ENCODE measurements around the gene MYO5A. TPM values are rescaled to one million over a fixed set of nuclear protein-coding genes. Genes with fewer than 3 reads are reported as not detected.

Gene MYO5A
- total RNA-seq, 1 experiment from 2014 or later = 15.2 TPM

DNA sequence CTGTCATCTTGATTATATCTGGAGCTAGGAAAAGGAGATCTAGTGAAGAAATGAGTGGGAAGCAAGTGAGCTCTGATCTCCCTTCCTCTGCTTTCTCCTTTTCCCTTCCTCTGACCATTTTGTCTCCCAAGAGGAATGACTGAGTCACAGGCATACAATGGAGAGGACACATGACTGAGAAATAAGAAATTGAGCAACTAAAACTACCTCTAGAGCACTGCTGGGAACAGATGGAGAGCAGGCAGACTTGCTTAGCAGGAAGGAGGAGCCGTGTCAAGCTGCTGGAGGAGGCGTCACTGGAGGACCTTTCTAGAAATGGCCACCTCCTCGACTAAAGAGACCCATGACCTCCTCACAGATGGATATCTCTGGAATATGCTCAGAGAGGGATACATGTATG, 166.2 kb downstream of the MYO5A start:
- no peak for DNase-seq (ENCODE audit: low spot score)

DNA sequence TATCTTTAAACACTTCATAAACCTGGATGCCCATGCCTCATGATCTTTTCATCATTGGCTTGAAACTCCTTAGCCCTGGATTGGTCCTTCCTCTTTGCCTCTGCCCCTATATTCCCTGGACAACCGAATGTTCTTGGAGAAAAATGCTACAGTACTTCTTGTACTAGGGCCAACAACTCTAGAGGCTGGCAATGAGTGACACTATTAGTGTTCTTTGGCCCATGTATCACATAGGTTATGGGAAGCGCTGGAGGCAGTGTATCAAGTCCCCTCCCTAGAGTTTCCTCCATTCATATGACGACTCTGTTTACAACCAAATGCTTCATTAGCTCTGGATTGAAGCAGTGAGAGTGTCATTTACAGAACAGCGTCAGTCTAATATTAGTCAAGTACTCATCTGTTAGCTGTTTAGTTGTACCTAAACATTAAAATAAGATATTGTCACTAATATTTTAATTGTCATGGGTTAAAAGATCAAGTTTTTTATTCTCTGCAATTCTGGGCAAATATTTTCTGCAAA, 166.6 kb downstream of the MYO5A start:
- DNase-seq (ENCODE audit: low spot score) = no peak

DNA sequence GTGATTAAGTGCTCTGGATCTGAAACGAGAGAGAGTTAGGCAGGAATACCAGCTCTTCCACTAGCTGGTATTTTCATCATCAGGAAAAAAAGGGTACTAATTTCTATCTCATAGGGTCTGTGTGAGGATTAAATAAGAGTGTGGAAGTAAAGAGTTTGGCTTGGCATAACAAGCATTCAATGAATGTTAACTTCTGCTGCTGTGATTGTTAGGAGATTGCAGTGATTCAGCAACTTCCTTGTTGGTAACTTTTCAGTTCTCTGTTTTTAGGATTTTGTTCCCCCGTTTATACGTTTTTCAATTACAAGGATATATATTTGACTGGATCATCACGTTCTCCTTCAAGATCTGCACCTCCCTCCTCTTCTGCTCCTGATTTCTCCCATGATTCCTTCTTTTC, 167.2 kb downstream of the MYO5A start:
- no peak for DNase-seq (ENCODE audit: low spot score)

DNA sequence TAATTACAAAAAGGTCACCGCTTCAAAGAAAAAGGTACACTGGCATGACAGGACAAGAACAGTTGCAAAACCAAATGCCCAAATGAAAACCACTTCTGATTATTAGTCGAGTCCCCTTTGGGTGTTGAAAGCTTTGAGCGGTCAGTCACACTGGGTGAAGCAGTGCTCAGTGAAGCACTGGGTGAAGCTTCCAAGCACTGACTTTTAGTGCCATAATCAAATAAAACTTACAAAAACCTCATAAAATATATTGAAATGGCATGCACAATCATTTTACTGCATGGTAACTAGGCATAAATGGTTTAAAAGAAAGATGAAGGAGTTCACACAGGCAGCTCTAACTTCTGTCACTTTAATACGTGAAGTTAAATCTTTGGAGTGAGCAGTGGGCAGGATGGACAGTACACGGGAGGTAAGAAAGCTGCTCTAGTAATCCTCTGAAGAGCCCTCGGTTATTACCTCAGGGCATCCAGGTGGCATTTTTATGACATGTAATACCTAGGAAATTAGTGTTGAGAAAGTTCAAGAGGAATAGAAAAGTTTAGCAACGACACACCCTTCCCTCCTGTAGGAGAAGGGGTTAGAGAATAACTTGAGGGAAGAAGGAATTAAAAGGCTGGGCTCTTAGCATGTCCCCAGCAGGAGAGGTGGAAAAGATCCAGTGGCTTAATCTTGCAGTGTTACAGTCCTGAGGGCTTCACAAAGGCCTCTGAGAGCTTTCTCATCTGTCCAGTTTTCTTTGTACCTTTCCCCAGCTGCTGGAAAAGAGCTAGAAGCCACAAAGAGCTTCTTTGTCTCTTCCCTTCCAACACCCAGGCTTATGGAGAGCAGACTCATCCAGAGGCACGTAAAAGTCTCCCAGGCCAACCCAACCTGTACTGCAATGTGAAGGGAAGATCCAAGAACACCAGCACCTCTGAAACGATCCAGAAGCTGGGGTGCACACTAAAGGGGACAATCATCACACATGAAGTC, 168.2 kb downstream of the MYO5A start:
- no peak for DNase-seq (ENCODE audit: low spot score)

DNA sequence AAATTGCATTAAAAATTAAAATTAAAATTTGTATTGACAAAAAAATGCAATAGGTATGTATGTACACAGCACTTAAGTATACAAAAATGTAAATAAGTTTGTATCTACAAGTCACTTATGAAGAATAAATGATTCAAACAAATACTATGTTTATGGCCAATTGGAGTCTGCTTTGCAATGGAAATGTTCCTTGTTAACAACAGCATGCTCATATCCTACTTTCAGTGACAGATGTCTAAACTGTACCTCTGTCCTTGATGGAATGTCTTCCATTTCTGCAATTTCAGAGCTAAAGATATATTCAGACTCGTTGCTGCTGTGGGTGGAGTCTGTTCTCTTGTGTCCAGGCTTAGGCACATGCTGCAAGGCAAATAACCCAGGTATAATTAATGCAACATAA, 169.0 kb downstream of the MYO5A start:
- no peak for DNase-seq (ENCODE audit: low spot score)

DNA sequence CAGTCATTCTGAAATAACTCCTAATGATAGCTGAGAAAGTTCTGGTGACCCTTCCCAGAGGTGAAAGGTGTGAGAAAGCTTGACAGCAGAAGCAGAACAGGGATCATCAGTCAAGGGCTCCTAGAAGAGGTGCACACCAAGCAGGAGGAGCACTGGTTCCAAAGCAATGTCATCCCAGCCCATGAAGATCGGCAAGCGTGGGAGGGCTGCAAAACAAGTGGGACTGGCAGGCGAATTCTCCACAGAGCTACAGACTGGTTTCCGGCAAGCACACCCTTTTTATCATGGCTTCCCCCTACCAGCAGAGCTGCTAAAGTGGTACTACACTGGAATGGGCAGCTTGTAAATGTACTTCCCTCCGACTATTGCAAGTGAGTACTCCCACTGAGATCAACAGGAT, 170.7 kb downstream of the MYO5A start:
- DNase-seq (ENCODE audit: low spot score) = no peak

DNA sequence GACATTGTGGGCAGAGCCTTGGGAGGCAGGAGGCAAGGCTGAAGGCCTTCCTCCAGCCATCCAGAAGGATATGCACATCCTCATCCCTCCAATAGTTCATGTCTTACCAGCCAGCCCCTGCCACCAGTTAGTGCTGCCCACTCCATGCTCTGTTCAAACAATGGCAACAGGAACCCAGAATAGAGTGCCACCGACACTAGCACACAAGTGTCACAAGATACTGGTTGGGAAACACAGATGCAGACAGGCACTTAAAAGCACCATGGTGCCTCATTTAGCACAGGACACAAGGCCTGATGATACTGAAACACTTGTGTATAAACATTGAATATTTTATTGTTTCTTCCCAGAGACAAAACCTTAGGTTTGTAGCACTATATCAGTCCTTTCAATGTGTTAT, 176.6 kb downstream of the MYO5A start:
- DNase-seq (ENCODE audit: low spot score) = no peak

DNA sequence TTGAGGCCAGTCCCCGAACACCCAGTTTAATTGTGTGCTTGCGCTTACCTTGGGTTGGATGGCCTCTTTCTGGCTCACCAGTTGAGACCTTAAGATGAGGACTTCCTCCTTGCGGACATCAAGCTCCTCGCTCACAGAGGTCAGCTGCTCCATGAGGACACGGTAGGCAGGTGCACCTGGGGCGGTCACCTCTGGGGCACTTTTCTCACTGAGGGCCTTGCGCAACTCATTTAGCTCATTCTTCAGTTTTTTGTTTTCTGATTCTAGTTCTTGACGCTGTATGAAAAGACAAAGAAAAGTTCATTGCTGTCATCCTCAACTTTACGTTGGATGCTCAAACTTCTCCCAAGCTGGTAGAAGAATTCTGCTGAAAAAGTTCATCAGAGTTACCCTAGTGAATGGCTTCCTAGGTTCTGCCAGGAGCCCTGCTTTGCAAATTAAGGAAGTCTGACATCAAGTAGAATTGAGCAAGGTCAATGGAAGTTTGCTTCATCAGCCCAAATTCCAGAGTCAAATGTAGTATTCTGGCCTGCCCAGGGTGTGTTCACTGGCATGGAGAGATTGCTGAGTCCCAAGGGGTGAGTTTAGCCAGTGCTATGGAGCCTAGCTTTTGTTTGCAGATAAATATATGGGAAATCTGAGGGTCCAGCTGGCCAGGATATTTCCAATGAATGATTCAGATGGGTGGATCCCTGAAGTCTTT, 177.3 kb downstream of the MYO5A start:
- no peak for DNase-seq (ENCODE audit: low spot score)

DNA sequence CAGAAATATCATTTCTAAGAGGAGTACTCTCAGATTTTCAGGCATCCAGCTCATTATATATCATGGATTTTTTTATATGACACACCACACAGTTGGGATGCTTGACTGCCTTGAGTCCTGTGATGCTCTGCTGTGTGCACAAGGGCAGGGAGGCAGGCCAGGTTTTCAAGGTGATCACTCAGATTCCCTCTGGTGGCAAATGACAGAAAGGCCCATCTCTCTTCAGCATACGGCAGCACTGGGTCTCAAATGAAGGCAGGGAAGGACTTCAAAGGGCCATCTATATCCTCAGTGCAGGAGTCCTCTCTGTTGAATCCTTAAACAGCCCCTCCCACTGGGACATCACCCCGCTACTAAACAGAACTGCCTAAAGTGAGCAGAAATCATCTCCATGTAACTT, 178.3 kb downstream of the MYO5A start:
- DNase-seq (ENCODE audit: low spot score) = no peak

DNA sequence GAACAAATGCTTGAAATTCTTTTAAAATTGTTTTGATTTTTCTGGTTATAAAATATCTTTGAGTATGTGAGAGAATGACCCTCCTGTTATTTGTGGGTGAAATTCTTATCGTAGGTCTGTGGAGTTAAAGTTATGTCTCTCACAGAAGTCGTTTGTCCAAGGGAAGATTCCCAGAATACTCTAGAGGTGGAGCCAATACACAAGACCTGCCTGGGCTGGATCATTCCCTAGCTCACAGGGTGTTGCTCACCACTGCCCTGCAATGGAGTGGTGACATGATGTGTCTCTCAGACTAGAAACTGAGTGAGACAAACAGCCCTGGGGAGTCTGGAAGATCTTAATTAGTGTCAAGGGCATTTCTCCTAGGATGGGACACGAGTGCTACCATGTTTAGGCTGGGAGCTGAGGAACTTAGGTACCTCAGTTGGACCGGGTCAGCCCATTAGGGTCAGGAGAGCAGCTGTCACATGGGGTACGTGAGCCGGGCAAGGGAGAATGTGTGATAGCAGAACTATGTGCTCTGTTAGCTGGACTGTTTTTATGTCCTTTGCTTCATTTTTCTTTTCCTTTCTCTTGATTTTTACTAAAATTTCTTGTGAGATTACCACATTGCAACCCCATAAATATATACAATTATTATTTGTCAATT, 179.5 kb downstream of the MYO5A start:
- no peak for DNase-seq (ENCODE audit: low spot score)

DNA sequence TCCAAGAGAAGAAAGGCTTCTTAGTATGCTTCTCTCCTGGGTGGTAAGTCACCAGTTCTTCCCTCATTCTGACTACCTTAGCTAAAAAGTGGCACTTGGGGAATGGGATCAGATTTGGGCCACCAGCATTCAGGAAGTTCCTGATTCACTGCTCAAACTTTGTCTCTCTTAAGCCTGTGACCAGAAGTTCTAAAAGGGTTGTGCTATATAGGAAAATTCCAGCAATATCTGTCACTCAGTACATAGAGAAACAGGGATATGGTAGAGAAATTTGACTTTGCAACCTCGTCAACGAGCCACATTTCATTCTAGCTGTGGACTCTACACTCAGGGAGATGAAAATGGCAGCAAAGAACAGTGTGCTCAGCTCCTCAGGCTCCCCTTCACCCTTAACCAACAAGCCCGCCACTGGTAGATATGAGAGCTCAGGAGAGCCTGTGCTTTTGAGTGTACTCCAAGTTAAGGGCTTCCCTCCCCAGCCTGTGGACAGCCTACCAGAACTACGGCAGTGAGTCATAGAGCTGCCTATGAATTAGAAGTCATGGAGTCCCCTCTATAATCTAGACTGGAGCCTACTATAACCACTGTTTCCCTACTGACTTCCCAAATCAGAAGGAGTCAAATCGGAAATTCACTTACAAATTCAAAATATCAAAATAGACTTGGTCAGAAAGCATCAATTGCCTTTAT, 180.5 kb downstream of the MYO5A start:
- no peak for DNase-seq (ENCODE audit: low spot score)

DNA sequence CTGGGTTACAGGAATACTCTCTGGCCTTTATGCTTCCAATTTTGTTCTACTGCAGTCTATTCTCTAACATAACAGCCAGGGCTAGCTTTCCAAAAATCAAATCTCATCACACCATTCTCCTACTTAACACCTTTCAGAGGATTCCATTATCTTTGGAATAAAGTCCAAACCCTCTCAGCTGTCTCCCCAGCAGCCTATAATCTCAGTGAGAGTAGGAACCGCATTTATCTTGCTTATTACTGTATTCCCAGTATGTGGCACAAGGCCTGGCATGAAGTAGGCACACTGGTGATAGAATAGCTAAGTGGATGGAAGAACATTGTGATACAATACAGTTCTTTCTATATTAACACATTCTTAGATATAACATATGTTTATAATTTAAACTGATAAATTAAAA, 184.1 kb downstream of the MYO5A start:
- no peak for DNase-seq (ENCODE audit: low spot score)

DNA sequence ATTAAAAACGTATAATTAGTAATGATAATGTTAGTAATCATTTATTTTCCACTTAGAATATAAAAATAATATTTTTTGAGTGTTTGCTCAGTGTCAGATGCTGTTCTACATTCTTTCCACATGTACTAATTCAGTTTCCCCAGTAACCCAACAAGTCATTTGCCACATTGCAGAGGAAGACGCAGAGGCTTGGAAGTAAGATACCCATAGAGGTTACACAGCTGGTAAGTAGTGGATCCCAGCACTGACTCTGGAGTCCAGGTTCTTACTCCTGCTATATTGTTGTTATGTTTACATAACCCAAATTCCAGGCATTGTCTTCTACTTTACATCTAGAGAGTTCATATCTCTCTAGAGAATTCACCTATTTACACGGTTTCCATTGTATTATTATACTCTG, 184.8 kb downstream of the MYO5A start:
- DNase-seq (ENCODE audit: low spot score) = no peak

DNA sequence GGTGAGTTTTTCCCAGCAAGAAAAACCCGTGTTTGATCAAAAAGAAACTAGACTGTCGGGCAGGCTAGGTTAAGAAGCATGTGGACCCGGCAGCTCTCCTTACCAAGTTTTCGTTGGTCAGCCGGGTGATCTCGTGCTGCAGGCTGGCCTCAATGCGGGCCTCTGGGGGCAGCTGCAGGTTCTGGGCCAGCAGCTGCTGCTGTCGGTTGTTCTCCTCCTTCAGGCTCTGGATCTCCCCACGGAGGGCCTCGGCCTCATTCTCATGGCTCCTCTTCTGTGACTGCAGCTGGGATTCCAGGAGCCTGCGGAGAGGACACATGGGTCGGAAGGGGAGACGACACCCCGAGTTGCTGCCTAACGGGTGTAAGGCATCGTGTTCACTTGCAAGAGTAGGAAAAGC, 188.6 kb downstream of the MYO5A start:
- DNase-seq (ENCODE audit: low spot score) = no peak

DNA sequence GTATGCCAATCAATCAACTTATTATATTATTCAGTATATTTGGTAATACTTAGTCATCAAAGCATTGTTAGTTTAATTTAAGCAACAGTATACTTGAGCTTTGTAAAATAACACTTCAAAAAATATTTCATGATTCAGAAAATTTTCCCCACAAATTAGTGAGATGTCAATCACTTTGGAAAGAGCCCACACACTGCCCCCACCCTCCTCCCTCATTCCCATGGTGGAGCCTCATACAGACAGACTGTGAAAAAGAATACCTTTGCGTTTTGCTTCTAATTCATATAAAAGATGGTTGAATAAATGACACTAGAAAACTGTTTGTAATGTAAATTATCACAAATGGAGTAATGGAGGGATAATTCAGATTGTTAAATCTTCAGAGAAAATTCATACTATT, 189.8 kb downstream of the MYO5A start:
- DNase-seq (ENCODE audit: low spot score) = no peak

DNA sequence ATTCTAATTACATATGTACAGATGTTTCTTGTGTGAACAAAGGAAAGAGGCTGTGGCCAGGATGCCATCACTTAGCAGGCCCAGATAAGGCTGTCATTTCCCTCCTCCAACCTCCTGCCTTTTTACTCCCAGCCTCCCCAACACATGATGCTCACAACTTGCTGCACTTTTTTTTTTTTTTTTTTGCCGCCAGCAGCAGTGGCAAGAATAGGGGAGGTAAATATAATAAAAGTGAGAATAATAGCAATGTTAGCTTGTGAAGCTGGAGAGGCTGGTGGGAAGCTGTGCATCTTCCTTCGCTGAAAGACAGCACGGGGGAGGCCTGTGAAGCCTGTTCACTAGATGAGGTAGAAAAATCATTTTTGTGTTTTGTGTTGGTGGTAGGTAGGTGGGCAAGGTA, 190.6 kb downstream of the MYO5A start:
- no peak for DNase-seq (ENCODE audit: low spot score)

DNA sequence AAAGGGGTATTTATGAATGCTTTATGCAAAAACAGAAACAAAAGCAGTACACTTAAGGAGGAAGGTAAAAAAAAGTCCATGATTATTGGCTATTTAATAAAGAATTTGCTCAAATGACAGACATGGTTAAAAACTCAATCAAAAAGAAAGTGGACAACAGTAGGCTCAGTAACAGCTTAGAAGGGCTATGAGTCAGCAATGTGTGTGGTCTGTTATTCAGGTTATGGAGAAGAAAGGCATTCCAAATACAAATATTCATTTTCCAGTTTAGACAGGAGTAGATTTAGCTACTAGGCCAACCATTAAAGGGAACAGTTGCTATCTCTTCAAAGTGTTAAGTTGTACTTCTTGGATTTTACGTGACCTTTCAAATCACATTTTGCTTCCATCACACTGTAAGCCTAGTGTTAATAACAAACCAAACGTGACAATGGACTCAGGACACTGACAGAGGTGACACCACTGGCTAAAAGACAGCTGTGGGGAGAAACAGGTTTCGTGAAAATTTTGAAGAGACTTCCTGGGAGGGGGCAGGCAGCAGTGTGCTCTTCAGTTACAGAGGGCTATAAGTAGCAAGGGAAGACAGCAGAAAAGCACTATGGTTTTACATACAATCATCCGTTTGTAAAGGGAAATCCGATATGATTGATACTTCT, 191.4 kb downstream of the MYO5A start:
- DNase-seq (ENCODE audit: low spot score) = peak; percentile 49

DNA sequence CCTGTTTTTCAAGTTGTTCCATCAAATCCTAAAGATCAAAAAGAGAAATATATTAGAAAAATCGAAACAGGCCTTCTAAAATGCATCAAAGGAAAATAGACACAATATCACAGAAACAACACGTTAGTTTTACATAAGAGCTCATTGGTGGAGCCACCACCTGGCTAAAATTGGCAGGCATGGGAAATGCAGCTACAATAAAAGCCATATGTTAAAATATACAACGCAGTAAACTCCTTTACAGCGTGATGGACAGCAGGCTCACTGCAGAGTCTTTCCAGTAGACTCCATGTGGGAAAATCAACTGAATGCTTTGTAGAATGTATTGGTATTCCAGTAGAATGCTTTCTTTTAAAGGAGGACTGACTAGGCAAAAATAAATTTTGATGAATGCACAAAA, 192.2 kb downstream of the MYO5A start:
- DNase-seq (ENCODE audit: low spot score) = no peak

DNA sequence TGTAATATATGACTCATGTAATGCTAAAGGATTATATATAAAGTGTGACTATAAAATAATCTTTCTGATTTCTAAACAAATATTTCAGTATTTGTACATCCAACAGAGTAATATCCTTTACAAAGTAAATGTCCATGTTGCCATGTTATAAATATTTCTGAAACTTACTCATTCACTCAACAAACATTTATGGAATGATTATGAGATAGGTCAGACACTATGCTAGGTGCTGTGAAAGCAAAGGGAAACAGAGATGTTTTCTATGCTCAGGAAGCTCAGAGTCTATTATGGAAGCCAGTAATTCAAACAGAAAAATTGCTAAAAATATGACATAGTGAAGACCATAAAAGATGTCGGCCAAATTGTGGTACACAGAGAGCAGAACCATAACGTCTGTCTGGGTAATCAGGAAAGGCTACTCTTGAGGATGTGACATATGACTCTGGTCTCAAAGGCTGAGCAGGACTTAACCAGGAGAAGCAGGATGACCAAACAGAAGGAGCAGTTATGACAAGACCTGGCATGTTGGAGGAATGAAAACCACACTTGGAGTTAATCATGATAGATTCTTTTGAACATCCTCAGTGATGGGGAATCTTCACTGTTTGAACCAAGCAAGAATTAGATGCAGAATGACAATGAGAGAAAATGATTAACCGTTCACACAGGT, 194.1 kb downstream of the MYO5A start:
- DNase-seq (ENCODE audit: low spot score) = no peak

DNA sequence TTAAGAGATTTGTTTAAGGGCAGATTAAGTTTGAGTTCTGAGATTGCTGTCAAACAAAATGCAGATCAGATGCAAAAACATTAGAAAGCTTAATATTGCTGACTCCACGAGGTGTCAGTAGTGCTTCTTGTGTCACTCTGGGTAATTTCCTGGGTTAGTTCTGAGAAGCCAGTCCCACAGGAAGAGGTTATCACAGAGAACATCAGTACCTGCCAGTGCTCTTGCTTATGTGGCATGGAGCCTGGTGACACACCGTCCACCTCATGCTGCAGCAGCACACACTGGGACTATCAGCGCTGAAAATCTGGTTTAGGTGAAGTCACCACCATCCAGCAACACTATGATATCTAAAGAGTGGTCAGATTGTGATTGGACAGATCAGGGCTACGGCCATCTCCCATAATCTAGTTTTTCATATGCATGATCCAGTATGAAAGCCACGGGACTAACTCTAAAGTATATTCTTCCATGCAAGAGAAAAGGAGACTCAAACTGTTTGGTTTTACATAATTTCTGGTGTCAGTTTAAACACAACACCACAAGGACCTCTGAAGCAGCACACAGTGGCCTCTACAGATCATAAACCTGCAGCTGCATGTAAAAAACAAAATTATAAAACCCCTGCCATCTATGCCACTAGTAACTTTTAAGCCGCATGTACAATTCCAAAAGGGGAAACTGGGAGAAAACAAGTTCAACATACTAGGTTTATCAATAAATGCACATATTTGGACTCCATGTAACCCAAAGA, 197.0 kb downstream of the MYO5A start:
- peak; percentile 67 for DNase-seq (ENCODE audit: low spot score)

Measured in H4 (cell line).